ENCODE measurements around the gene UBE2V1. TPM values are rescaled to one million over a fixed set of nuclear protein-coding genes. Genes with fewer than 3 reads are reported as not detected.
"Not testable (repeated sequence)": the region's sequence is repeated elsewhere in the genome, so short reads cannot be mapped to it uniquely, and the experiment has no call there.

UBE2V1 gene
- total RNA-seq, result 77.1 TPM
- long read RNA-seq, transcript UBE2V1-205 (3 exons, 1,983 nt), result minor isoform, 5 of 144 reads
- long read RNA-seq, transcript UBE2V1-203 (4 exons, 2,133 nt), result major isoform, 119 of 144 reads
- long read RNA-seq, partial matches to known transcripts, result 11 of 144 reads
- long read RNA-seq, other reads (novel, unspliced or antisense), result 4 of 144 reads

- Histone ChIP-seq H3K4me3 (peak within 1 kb of the TSS; percentile 99), H3K9me3 (replicated peaks) (no peaks in the 10 kb centered on the region), H3K4me1 (peaks cover 85% of the 10 kb centered on the region), H3K27me3 (ENCODE audit: low read depth) (no peaks in the 10 kb centered on the region), H3K27ac (replicated peaks) (peak within 1 kb of the TSS; percentile 99), H3K36me3 (no peaks in the 10 kb centered on the region)
- DNase-seq, result peak; percentile 92
- TF ChIP-seq CTCF (IDR thresholded peaks at IDR 0.05; ENCODE audit: borderline replicate concordance), result peak; percentile 40
- intact Hi-C loops (cut with micrococcal nuclease), result no loop called here
These were observed at the start of gene UBE2V1 for GRCh38 chr20:50112512-50113419. TSS of gene UBE2V1 (minus strand) at chr20:50113150. CDS start at chr20:50113128, 22 bp downstream.

- H3K36me3 ChIP-seq; H3K27me3 ChIP-seq (ENCODE audit: low read depth); intact Hi-C loops (cut with micrococcal nuclease); H3K9me3 ChIP-seq (replicated peaks); DNase-seq; H3K27ac ChIP-seq (replicated peaks); H3K4me3 ChIP-seq: not testable (repeated sequence)
- peaks cover 24% of the 10 kb centered on the region for H3K4me1 ChIP-seq
These were observed 48.5 kb upstream of the UBE2V1 start for GRCh38 chr20:50161494-50161893.

GRCh38 chr20:50153500-50154377, 40.8 kb upstream of the UBE2V1 start, which contains the start of gene PEDS1:
TSS of gene PEDS1 (minus strand) at chr20:50153723. CDS start at chr20:50153637, 86 bp downstream.
- peaks cover 54% of the 10 kb centered on the region for H3K4me1 ChIP-seq
- intact Hi-C loops (cut with micrococcal nuclease), result no loop called here

GRCh38 chr20:50153153-50153499, 40.2 kb upstream of the UBE2V1 start:
- H3K4me1 ChIP-seq, result peaks cover 61% of the 10 kb centered on the region

More at GRCh38 chr20:50153500-50154377, 40.8 kb upstream of the UBE2V1 start, which contains the start of gene PEDS1:
- Histone ChIP-seq H3K36me3 (peaks cover 5% of the 10 kb centered on the region), H3K9me3 (replicated peaks) (no peaks in the 10 kb centered on the region), H3K4me3 (peak within 1 kb of the TSS; percentile 99), H3K27ac (replicated peaks) (peak within 1 kb of the TSS; percentile 95), H3K27me3 (ENCODE audit: low read depth) (no peaks in the 10 kb centered on the region)
- DNase-seq, result peak; percentile 94
- TF ChIP-seq CTCF (IDR thresholded peaks at IDR 0.05; ENCODE audit: borderline replicate concordance), result no peak

More at GRCh38 chr20:50153153-50153499, 40.2 kb upstream of the UBE2V1 start:
- peak overlapping the region; percentile 99 for H3K4me3 ChIP-seq
- no peak for DNase-seq
- no peak for TF ChIP-seq CTCF (IDR thresholded peaks at IDR 0.05; ENCODE audit: borderline replicate concordance)
- H3K27ac ChIP-seq (replicated peaks), result peak overlapping the region; percentile 95
- no peaks in the 10 kb centered on the region for H3K9me3 ChIP-seq (replicated peaks)
- H3K36me3 ChIP-seq, result peaks cover 5% of the 10 kb centered on the region
- intact Hi-C loops (cut with micrococcal nuclease), result no loop called here
- no peaks in the 10 kb centered on the region for H3K27me3 ChIP-seq (ENCODE audit: low read depth)

Data from left ventricle myocardium inferior (tissue), 1 donor.